ENCODE results near the gene CIDEB.

- TF ChIP-seq CTCF (IDR thresholded peaks at IDR 0.05) (no peak), POLR2A (IDR thresholded peaks at IDR 0.05) (no peak)
Observed at GRCh38 chr14:24307156-24307574, 612 bp downstream of the CIDEB start.

Data from thyroid gland (tissue), 4 donors.